Stimulated activated CD4-positive, alpha-beta T cell treated with anti-CD3 and anti-CD28 coated beads, Interleukin-4, amount 100 ng/mL, for 24 hours (primary cell): Measurements from ENCODE around the gene DHODH.
A peak's percentile ranks its signal among the peaks of the same experiment; 100 is the strongest.
"Not testable (repeated sequence)": the region's sequence is repeated elsewhere in the genome, so short reads cannot be mapped to it uniquely, and the experiment has no call there.

Experiments
- DNase-seq: peaks from one replicate; pipeline ENCODE4 v3.0.0-alpha.2; 2020

Gene DHODH

DNA sequence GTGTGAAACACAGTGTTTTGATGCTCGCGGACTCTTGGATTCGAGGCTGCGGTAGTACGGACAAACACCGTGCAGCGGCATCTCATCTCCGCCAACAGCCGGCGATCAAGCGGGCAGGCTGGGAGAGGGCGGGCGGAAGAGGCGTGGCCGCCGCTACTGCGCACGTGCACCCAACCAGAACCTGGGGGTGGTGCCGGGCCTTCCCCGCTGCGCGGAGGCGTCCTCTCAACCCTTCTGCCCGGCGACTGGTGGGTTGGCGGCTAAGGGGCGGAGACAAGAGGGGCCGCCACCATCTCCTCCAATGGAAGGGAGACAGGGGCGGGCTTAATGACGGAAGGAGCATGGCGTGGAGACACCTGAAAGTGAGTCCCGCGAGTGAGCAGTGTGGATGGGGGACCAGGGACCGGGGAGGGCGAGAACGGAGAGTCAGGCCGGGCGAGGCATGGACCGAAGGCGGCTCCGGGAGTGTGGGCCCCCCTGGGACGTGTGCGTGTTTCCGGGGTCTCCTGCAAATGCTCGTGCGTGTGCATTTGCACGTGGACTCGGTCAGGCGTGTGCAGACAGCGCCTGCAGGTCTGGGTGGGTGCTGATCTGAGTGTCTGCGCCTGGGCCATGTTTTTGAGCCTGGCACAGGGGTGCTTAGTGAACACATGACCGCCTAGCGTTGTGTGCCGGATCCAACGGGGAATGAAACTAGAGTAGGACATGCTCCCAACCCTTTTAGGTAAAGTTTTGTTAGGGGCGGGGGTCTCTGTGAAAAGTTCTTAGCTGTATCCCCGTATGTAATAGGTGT is at the start of gene DHODH:
Gene DHODH (plus strand): TSS at position 321 of the 793 bp plus-strand sequence. CDS start 21 bp downstream, at position 342.
- DNase-seq, result peak; percentile 98

DNA sequence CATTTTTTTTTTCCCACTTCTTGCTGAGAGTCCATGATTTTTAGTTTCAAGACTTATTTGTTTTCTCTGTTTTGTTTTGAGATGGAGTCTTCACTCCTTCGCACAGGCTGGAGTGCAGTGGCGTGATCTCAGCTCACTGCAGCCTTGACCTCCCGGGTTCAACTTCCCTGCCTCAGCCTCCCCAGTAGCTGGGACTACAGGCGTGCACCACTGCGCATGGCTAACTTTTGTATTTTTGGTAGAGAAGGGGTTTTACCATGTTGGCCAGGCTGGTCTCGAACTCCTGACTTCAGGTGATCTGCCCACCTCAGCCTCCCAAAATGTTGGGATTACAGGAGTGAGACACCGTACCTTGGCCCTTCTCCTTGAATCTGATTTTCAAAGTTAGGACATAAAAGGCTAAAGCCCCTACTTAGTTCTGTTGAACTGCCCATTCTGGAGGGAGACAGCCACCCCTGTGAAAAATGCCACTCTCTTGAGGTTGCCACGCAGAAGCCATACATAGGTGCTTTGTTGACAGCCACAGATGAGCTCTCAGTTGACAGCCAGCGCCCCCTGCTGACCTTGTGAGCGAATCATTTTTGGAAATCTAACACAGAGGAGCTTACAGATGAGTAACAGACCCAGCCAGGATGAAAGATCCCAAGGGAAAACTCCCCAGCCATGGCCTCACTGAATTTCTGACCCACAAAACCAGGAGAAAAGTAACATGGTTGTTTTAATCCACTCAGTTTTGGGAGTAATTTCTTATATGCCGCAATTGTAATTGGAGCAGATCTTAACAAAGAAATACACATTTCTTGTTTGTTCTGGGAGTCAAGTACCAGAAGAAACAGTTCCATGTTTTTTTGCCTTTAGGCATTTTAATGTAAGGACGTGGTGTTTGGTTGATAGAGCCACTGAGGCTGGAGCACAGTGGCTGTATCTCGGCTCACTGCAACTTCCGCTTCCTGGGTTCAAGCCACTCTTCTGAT is 47.2 kb upstream of the DHODH start:
- peak; percentile 85 for DNase-seq

DNA sequence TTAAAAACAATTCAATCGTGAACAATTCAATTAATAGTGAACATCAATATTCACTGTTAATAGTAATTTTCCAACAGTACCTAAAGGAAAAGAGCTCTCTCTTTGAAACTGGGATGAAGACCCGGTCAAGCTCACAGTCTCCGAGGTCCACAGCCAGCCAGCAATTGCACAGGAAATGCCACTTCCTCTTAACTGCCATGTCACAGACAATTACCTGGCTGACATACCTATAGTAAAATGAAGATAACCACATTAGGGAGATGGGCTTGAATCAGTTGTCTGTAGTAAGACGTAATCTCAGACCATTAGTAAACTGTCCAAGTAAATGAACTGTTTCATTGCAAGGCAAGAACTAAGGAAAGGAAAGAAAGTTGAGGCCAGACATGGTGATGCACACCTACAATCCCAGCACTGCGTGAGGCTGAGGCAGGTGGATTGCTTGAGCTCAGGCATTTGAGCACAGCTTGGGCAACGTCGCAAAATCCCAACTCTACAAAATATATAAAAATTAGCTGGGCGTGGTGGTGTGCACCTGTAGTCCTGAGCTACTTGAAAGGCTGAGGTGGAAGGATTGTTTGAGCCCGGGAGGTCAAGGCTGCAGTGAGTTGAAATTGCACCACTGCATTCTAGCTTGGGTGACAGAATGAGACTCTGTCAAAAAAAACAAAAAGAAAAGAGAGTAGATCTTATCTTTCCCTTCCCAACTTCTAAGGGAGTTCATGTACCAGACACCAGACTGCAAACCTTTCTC is 45.2 kb upstream of the DHODH start:
- DNase-seq, result no peak

DNA sequence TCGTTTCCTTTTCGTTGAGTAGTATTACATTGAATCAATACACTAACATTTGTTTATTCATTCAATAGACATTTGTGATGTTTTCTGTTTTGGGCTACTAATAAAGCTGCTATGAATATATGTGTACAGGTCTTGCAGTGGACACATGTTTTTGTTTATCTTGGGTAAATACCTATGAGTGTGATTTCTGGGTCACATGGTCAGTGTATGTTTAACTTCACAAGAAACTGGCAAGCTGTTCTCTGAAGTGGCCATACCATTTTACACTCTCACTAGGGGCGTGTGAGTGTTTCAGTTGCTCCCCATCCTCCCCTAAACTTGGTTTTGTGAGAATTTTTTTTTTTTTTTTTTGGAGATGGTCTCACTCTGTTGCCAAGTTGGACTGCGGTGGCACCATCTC is 43.3 kb upstream of the DHODH start:
- no peak for DNase-seq

DNA sequence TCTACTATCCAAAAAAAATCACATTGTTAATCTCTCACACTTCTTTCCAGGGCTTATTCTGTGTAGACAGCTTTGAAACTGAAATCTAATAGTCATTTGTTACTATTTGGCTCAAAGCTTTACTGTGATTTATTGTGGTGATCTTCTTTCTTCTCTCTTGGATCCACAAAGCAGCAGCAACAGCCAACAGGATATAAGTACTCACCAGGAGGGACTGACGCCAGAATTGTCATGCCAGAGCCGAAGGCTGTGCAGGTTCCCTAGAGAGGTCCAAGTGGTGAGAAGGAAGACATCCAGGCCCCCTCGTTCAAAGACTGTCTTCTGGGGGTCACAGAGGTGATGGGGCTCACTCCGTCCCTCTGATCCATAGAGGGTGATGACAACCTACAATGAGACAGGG is 41.6 kb upstream of the DHODH start:
- no peak for DNase-seq

DNA sequence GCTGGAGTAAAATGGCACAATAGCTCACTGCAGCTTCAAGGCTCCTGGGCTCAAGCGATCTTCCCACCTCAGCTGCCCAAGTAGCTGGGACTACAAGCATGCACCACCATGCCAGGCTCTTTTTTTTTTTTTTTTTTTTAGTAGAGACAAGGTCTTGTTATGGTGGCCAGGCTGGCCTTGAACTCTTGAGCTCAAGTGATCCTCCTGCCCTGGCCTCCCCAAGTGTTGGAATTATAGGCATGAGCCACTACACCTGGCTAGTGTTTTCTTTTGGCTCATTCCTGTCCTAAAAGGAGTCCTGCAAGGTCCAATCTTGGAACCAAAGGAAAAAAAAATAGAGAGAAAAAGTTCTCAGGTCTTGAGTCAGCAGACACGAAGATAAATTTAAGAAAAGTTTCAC is 39.2 kb upstream of the DHODH start:
- no peak for DNase-seq

DNA sequence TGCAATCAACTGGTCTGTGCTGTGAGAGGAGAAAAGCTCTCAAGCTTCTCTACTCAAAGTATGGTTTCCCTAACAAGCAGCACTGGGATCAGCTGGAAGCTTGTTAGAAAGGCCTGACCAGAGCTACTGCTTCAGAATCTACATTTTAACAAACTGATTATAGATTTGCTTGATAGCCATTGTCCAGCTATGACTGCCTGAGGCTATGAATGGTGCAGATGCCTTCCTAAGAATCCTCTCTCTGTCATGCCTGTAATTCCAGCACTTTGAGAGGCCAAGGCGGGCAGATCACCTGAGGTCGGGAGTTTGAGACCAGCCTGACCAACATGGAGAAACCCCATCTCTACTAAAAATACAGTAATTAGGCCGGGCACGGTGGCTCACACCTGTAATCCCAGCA is 37.0 kb upstream of the DHODH start:
- DNase-seq, result no peak

DNA sequence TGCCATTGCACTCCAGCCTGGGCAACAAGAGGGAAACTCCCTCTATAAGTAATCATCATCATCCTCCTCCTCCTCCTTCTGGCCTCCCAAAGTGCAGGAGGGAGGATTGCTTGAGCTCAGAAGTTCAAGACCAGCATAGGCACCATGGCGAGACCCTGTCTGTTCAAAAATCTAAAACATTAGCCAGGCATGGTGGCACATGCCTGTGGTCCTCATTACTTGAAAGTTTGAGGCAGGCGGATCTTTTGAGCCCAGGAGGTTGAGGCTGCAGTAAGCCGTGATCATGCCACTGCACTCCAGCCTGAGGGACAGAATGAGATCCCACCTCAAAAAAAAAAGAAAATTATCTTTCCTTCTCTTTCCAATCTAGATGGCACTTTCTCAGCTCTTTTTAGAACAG is 36.2 kb upstream of the DHODH start:
- no peak for DNase-seq

DNA sequence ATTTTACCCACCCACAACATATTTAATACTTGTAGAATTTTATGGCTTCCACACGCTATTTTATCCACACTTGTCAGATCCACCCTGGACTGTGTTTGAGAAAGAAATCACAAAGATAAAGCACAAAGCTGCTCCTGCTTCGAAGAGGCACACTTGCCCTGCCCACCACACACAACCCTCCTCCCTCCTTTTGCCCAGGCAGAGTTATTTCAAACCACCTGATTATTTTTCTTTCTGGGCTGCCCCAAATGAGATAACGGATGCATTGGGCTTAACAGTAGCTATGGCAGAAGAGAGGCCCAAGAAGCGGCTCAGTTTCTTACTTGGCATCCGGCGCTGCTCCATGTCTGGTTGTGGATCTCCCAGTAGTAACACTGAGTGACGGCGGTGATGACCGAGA is 35.5 kb upstream of the DHODH start:
- DNase-seq, result no peak

DNA sequence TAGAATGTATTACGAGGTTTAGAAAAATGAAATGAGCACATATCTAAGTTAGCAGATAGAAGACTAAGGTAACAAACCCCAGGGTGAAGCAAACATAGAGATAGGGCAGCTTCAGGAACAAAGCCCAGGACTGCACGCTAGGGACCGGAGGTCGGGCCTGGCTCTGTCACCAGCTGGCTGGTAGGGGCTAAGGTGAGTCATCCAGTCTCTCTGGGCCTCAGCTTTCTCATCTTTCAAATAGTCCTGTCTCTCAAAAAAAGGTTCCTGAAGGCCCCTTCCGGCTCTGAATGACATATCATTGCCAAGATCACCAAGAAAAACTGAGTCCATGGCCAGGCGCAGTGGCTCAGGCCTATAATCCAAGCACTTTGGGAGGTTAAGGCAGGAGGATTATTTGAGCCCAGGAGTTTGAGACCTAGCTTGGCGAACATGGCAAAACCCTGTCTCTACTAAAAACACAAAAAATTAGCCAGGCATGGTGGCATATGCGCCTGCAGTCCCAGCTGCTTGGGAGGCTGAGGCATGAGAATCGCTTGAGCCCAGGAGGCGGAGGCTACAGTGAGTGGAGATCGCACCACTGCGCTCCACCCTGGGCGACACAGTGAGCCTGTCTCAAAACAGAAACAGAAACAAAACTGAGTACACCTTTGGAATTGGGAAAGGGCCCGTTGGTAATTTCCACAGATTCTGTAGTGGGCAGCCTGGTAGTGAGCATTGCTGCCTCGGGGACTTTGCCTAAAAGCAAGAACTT is 34.3 kb upstream of the DHODH start:
- no peak for DNase-seq

DNA sequence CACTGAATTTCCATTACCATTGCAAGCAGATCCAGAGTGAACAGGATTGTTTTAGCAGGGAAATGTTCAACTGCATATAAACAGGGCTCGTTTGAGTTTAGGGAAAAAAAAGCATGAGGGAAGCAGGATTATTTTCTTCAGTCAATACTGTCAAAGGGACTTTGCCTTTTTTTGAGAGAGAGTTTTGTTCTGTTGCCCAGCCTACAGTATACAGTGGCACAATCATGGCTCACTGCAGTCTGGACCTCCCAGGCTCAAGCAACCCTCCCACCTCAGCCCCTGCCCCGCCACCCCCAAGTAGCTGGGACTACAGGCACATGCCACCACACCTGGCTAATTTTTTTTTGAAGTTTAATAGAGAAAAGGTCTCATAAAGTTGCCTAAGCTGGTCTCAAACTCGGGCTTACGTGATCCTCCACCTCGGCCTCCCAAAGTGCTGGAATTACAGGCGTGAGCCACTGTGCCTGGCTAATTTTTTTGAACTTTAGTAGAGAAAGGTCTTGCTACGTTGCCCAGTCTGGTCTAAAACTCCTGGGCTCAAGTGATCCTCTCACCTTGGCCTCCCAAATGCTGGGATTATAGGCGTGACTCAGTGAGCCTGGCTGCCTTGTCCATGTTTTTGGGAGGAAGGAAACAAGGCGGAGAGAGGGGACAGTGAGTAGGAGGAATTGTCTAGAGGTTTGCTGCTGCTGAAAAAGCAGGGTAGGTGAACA is 23.1 kb upstream of the DHODH start:
- no peak for DNase-seq

DNA sequence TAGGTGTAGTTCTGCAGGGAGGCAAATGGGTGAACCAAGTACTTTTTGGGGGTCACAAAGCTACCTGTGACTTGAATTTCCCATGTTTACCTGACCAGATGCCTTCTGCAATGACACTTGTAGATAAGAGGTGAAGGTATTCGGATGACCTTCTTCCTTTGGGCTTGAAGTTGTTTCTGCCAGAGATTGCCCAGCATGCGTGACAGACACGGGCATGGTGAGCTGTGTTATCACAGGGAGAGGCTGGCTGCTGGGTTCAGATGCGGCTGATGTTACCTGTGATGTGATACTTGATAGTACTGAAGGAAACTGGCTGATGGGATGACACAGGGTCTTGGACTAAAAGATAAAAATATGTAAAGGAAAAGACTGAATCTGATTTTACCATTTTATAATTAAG is 22.4 kb upstream of the DHODH start:
- no peak for DNase-seq

DNA sequence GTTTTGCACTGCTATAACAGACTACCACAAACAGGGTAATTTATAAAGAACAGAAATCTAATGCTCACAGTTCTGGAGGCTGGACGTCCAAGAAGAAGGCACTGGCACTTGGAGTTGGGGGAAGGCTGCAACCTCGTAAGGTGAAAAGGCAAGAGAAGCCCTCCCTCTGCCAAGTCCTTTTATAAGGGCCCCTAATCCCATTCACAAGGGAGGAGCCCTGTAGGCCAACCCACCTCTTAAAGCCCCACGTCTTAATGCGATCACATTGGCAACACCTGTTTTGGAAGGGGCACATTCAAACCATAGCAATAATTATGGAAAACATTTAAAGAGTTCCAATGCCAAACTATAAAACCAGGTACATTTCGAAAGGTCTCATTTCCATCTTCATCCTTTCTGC is 13.5 kb upstream of the DHODH start:
- no peak for DNase-seq

DNA sequence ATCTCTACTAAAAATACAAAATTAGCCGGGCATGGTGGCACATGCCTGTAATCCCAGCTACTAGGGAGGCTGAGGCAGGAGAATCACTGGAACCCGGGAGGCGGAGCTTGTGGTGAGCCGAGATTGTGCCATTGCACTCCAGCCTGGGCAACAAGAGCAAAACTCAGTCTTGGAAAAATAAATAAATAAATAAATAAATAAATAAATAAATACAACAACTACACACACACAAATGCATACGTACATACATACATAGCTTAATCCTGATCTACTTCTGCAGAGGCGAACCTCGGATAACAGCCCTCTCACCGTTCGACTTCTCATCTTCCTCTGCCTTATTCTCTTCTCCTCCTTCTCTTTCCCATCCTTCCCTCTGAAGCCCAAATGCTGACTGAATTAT is 11.0 kb upstream of the DHODH start:
- not testable (repeated sequence) for DNase-seq

DNA sequence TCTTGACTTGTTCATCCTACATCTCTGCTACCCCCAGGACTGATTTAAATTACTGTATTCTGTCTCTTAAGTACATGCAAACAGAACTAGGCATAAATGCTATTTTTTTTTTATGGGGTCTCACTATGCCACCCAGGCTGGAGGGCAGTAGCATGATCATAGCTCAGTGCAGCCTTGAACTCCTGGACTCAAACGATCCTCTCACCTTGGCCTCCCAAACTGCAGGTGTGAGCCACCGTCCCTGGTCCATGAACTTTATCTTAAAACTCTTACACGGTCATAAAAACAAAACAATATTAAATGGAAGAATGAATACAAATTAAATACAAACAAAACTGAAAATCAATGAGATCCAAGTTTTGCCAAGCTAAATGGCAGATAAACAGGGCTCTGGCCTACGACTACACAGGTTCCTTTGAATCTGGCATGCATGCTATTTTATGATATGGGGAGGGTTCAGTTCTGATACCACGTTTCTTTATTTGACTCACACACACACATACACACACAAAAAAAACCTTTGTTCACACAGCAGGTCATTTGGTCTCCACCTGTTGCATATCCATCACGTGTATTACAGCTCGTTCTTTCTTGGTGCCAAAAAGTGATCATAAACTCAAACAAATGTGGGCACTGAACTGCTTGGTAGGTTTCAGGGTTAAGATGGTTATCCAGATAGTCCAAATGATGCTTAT is 7.2 kb upstream of the DHODH start:
- DNase-seq, result no peak

DNA sequence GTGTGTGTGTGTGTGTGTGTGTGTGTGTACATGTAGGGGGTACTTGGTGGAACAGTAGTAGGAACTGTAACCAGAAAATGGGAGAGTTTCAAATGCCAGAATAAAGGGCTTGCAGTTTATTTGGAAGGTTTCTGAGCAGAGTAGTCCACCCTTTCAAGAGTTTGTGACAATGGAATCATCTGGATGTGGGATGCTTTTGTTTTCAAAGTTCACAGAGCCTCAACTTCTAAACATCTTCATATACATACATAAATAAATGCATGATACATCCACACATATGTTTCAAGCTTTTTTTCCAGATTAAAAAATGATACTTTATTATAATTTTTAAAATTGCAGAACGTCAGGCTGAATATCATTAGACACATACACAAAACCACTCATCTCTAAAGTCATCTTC is 5.9 kb upstream of the DHODH start:
- DNase-seq, result no peak

DNA sequence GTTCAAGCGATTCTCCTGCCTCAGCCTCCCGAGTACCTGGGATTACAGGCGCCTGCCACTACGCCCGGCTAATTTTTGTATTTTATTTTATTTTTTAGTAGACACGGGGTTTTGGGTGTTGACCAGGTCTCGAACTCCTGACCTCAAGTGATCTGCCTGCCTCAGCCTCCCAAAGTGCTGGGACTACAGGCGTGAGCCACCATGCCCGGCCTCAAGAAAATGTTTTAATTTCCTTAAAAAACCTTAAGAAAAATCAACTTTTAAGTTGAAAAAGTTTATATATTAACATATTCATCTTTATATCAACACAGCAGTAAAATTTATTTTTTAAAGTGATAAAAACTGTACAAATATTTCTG is 500 bp upstream of the DHODH start:
- DNase-seq, result not testable (repeated sequence)

DNA sequence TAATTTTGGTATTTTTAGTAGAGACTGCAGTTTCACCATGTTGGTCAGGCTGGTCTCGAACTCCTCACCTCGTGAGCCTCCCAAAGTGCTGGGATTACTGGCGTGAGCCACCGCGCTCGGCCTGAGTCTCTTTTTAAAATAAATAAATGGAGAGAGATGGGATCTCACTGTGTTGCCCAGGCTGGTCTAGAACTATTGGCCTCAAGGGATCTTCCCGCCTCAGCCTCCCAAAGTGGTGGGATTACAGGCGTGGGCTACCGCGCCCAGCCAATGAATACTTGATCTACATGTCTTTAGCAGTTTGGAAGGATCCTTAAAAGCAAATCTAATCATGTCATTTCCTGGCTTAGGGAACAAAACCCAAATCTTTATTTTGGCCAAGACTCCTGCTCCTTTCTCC is 1.2 kb downstream of the DHODH start:
- no peak for DNase-seq

DNA sequence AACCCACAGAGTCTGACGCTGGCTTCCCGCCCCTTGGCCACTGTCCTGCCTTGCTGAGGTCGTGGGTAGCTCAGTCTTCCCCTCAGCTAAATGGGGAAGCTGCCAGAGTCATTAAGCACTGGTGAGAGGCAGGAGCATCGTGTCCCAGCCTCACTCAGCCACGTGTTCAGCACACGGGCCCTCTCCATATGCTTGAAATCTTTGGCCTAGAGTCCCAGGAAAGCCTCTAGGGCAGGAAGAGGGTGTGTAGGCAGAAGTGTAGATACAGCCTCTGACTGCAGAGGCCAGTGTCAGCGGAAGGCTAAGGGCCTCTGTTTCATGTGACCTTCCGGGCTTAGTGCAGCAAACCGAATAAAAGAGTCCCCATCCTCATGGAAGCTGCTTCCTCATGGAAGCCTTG is 4.1 kb downstream of the DHODH start:
- no peak for DNase-seq

DNA sequence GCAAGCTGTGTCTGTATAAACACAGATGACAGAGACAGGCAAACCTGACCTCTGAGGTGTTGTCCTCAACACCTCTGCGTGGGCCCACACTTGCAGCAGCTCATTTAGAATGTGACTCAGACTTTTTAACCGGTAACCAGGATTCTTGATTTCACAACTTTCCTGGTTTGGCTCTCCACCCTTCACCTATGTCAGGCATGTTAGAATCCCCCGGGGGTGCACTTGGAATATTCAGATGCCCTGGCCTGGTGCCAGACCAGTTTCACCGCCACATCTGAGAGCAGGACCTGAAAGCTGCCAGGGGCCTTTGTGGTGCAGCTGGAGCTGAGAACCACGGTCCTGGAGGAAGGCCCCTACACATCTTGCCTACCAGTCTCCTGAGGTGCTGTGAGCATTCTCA is 4.8 kb downstream of the DHODH start:
- peak; percentile 5 for DNase-seq

DNA sequence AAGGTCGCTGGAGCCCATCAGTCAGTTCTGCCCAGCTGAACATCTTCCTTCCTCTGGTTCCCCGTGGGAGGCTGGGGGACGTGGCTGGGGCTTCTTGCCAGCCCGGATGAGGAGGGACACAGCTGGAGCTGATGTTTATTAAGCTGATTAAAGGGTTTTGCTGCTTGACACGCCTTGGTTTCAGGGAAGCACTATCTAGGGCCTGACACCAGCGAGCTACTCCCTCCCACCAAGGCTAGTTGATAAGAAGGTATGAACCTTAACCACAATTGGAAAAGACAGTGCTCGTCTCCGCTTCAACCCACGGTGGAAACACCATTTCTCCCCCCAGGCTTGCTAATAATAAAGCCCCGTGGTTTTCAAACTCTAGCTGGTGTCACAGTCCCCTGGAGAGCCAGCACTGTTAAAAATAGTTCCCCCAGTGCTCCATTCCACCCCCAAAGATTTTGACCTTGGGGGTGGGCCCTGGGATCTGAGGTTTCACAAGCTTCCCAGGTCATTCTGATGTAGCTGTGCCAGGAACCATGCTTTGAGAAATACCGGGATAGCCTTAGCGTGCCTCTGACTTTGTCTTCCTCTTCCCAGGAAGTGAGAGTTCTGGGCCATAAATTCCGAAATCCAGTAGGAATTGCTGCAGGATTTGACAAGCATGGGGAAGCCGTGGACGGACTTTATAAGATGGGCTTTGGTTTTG is 5.5 kb downstream of the DHODH start:
- DNase-seq, result no peak
